ENCODE results near the gene DSCAM. TPM values are rescaled to one million over a fixed set of nuclear protein-coding genes. Genes with fewer than 3 reads are reported as not detected.

The DSCAM gene
- total RNA-seq, 2 experiments from 2014 or later, result not detected

GRCh38 chr21:40284409-40284808 is 562.5 kb downstream of the DSCAM start:
- no peaks in the 10 kb centered on the region for H3K27me3 ChIP-seq (ENCODE audit: control insufficient read depth in 1 of 2, insufficient read depth in 2 of 2, low read length in 2 of 2)
- DNase-seq, result no peak
- H3K4me3 Mint-ChIP-seq, result no peak overlapping the region
- H3K36me3 ChIP-seq (ENCODE audit: insufficient read depth, low read length), result no peaks in the 10 kb centered on the region
- peaks cover 0 to 5% of the 10 kb centered on the region in 2 experiments for H3K9me3 ChIP-seq (ENCODE audit: control insufficient read depth in 1 of 2, insufficient read depth in 1 of 2, low read length in 2 of 2)
- H3K27ac ChIP-seq (ENCODE audit: low read depth in 1 of 2, low read length in 2 of 2), result no peak overlapping the region
- ChIA-PET POLR2A (no interaction called here), CTCF (no interaction called here)
- no peak for TF ChIP-seq CTCF (IDR thresholded peaks at IDR 0.05)
- intact Hi-C loops (cut with DNase I, micrococcal nuclease), result no loop called here
- no peaks in the 10 kb centered on the region for H3K4me1 Mint-ChIP-seq (ENCODE audit: low read depth)
- no peaks in the 10 kb centered on the region for H3K27me3 Mint-ChIP-seq
- H3K9me3 Mint-ChIP-seq, result no peaks in the 10 kb centered on the region
- H3K4me1 ChIP-seq (ENCODE audit: insufficient read depth, low read length), result no peaks in the 10 kb centered on the region
- no peak for ATAC-seq (ENCODE audit: poor library complexity)
- no peak overlapping the region for H3K27ac Mint-ChIP-seq
- H3K4me3 ChIP-seq (ENCODE audit: low read length), result no peak overlapping the region
- H3K36me3 Mint-ChIP-seq (ENCODE audit: low read depth), result no peaks in the 10 kb centered on the region

- Mint-ChIP-seq H3K4me3 (no peak overlapping the region), H3K27ac (no peak overlapping the region), H3K36me3 (ENCODE audit: low read depth) (no peaks in the 10 kb centered on the region), H3K4me1 (ENCODE audit: low read depth) (no peaks in the 10 kb centered on the region), H3K27me3 (no peaks in the 10 kb centered on the region), H3K9me3 (no peaks in the 10 kb centered on the region)
- TF ChIP-seq CTCF (IDR thresholded peaks at IDR 0.05), result no peak
- no peaks in the 10 kb centered on the region for H3K27me3 ChIP-seq (ENCODE audit: control insufficient read depth in 1 of 2, insufficient read depth in 2 of 2, low read length in 2 of 2)
- POLR2A ChIA-PET, result no interaction called here
- CTCF ChIA-PET, result no interaction called here
- ATAC-seq (ENCODE audit: poor library complexity), result no peak
- no peaks in the 10 kb centered on the region for H3K4me1 ChIP-seq (ENCODE audit: insufficient read depth, low read length)
- no peak overlapping the region for H3K27ac ChIP-seq (ENCODE audit: low read depth in 1 of 2, low read length in 2 of 2)
- DNase-seq, result no peak
- intact Hi-C loops (cut with DNase I, micrococcal nuclease), result no loop called here
- H3K4me3 ChIP-seq (ENCODE audit: low read length), result no peak overlapping the region
- peaks cover 0 to 5% of the 10 kb centered on the region in 2 experiments for H3K9me3 ChIP-seq (ENCODE audit: control insufficient read depth in 1 of 2, insufficient read depth in 1 of 2, low read length in 2 of 2)
- H3K36me3 ChIP-seq (ENCODE audit: insufficient read depth, low read length), result no peaks in the 10 kb centered on the region
Measured at GRCh38 chr21:40282912-40283886, 563.8 kb downstream of the DSCAM start.

- no peak for ATAC-seq (ENCODE audit: poor library complexity)
- Mint-ChIP-seq H3K4me1 (ENCODE audit: low read depth) (no peaks in the 10 kb centered on the region), H3K36me3 (ENCODE audit: low read depth) (no peaks in the 10 kb centered on the region), H3K27me3 (no peaks in the 10 kb centered on the region), H3K4me3 (no peak overlapping the region), H3K9me3 (peaks cover 2% of the 10 kb centered on the region), H3K27ac (no peak overlapping the region)
- Histone ChIP-seq H3K4me1 (ENCODE audit: insufficient read depth, low read length) (no peaks in the 10 kb centered on the region), H3K4me3 (ENCODE audit: low read length) (no peak overlapping the region), H3K9me3 (ENCODE audit: control insufficient read depth in 1 of 2, insufficient read depth in 1 of 2, low read length in 2 of 2) (peaks cover 0 to 8% of the 10 kb centered on the region in 2 experiments), H3K27me3 (ENCODE audit: control insufficient read depth in 1 of 2, insufficient read depth in 2 of 2, low read length in 2 of 2) (no peaks in the 10 kb centered on the region), H3K36me3 (ENCODE audit: insufficient read depth, low read length) (no peaks in the 10 kb centered on the region), H3K27ac (ENCODE audit: low read depth in 1 of 2, low read length in 2 of 2) (no peak overlapping the region)
- CTCF ChIA-PET, result no interaction called here
- POLR2A ChIA-PET, result no interaction called here
- intact Hi-C loops (cut with DNase I, micrococcal nuclease), result no loop called here
- TF ChIP-seq CTCF (IDR thresholded peaks at IDR 0.05), result no peak
- no peak for DNase-seq
Measured at GRCh38 chr21:40278345-40278744, 568.6 kb downstream of the DSCAM start.
